HUES6 (cell line): ENCODE results near the gene FAM222B.
"Not testable (repeated sequence)": the region's sequence is repeated elsewhere in the genome, so short reads cannot be mapped to it uniquely, and the experiment has no call there.

Source experiments
- H3K27ac ChIP-seq: 2 replicates; pipeline ENCODE4 v1.7.0; 2013; ENCODE audit warnings: low read depth, mild to moderate bottlenecking, low read length, inconsistent platforms
- H3K27me3 ChIP-seq: 2 replicates; pipeline ENCODE4 v1.6.1; 2013; ENCODE audit warnings: low read length; ENCODE audit not compliant: control insufficient read depth, insufficient read depth
- H3K36me3 ChIP-seq: 2 replicates; pipeline ENCODE4 v1.6.1; 2013; ENCODE audit warnings: low read length; ENCODE audit not compliant: control insufficient read depth, insufficient read depth
- H3K4me1 ChIP-seq: 2 replicates; pipeline ENCODE4 v1.6.1; 2013; ENCODE audit warnings: low read length; ENCODE audit not compliant: control insufficient read depth, insufficient read depth
- H3K4me3 ChIP-seq: 2 replicates; pipeline ENCODE4 v1.5.1; 2013; ENCODE audit warnings: low read depth, low read length
- H3K9ac ChIP-seq: one replicate; pipeline ENCODE4 v1.6.1; 2013; ENCODE audit warnings: mild to moderate bottlenecking, low read length
- H3K9me3 ChIP-seq: 2 replicates; pipeline ENCODE4 v1.6.1; 2013; ENCODE audit warnings: low read depth, low read length; ENCODE audit not compliant: control insufficient read depth, insufficient read depth

FAM222B gene

GRCh38 chr17:28881533-28882056, 39.0 kb upstream of the FAM222B start:
- Histone ChIP-seq H3K36me3 (peaks cover 57% of the 10 kb centered on the region), H3K4me1 (peaks cover 2% of the 10 kb centered on the region; the same call in 1 of the 2 replicates), H3K4me3 (no peak overlapping the region), H3K27ac (no peak overlapping the region), H3K9me3 (no peaks in the 10 kb centered on the region), H3K27me3 (no peaks in the 10 kb centered on the region), H3K9ac (no peak overlapping the region)

- peaks cover 55% of the 10 kb centered on the region for H3K36me3 ChIP-seq
- no peak overlapping the region for H3K4me3 ChIP-seq
- H3K9me3 ChIP-seq, result no peaks in the 10 kb centered on the region
- H3K27ac ChIP-seq, result no peak overlapping the region
- H3K27me3 ChIP-seq, result no peaks in the 10 kb centered on the region
- no peak overlapping the region for H3K9ac ChIP-seq
- H3K4me1 ChIP-seq, result no peaks in the 10 kb centered on the region; the same call in 1 of the 2 replicates
These were observed 38.0 kb upstream of the FAM222B start for GRCh38 chr17:28880572-28880945.

DNA sequence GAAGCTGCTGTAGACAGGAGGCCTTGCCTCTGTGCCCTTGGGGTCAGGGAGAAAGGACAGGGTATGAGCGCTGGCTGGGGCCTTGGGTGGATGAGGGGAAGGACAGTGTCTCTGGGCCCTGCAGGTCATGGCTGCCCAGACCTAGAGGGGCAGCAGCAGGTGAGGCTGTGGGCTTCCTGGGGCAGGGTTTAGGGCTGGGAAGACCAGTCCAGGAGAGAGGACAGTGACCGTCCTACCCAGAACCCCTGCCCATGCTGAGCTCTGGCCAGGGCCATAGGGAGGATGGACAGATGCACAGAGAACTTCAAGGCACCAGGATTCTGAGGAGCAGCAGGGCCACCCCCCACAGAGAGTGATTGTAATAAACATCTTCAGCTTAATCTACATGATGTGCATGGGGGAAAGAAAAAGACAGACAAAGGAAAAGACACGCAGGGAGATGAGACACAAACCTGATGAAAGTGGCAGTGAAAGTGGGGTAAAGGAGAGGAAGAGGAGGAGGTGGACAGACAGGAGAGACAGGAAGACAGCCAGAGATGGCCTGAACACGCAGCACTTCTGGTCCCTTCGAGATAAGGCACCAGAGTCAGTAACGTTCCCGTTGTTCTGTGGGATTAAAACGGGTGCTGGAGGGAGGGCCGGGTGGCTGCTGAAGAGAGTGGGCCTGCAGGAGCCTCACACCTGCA, 37.4 kb upstream of the FAM222B start:
- Histone ChIP-seq H3K36me3 (peaks cover 50% of the 10 kb centered on the region), H3K4me1 (no peaks in the 10 kb centered on the region; the same call in 1 of the 2 replicates)

DNA sequence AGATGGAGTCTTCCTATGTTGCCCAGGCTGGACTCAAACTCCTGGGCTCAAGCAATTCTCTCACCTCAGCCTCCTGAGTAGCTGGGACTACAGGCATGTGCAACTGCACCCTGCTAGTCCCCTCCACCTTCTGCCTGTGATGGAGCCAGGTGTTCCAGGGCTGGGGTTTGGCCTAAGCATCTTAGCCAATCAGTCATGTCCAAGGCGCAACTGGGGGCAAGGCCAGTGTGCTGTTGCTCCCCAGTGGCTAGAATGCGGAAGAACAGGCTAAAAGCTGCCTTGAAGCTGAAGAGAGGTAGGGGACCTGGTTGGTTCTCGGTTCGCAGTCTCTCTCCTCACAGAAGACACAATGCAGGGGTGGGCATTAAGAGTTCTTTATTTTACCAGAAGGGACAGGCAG, 36.4 kb upstream of the FAM222B start:
- Histone ChIP-seq H3K9me3 (no peaks in the 10 kb centered on the region), H3K27me3 (no peaks in the 10 kb centered on the region), H3K36me3 (peaks cover 46% of the 10 kb centered on the region), H3K9ac (no peak overlapping the region), H3K27ac (no peak overlapping the region), H3K4me3 (no peak overlapping the region), H3K4me1 (no peaks in the 10 kb centered on the region; the same call in 1 of the 2 replicates)

More for the DNA sequence above, 37.4 kb upstream of the FAM222B start:
- H3K9ac ChIP-seq, result no peak overlapping the region
- H3K9me3 ChIP-seq, result no peaks in the 10 kb centered on the region
- H3K27me3 ChIP-seq, result no peaks in the 10 kb centered on the region
- H3K4me3 ChIP-seq, result no peak overlapping the region
- no peak overlapping the region for H3K27ac ChIP-seq

GRCh38 chr17:28878158-28878910, 35.7 kb upstream of the FAM222B start:
- no peak overlapping the region for H3K27ac ChIP-seq
- H3K9me3 ChIP-seq, result no peaks in the 10 kb centered on the region
- no peak overlapping the region for H3K9ac ChIP-seq
- H3K4me3 ChIP-seq, result no peak overlapping the region
- H3K27me3 ChIP-seq, result no peaks in the 10 kb centered on the region
- peaks cover 42% of the 10 kb centered on the region for H3K36me3 ChIP-seq
- H3K4me1 ChIP-seq, result no peaks in the 10 kb centered on the region

DNA sequence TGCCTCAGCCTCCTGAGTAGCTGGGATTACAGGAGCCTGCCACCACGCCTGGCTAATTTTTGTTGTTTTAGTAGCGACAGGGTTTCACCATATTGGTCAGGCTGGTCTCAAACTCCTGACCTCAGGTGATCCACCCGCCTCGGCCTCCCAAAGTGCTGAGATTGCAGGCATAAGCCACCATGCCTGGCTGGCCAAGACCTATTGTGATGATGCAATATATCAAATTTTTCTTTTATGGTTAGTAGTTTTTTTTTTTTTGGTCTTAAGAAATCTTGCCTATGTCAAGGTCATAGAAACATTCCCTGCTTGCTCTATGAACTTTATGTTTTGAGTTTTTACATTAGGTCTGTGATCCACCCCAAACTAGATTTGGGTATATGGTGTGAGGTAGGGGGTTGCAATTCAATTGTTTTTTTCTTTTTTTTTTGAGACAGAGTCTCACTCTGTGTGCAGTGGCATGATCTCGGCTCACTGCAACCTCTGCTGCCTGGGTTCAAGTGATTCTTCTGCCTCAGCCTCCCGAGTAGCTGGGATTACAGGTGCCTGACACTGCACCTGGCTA, 34.6 kb upstream of the FAM222B start:
- not testable (repeated sequence) for H3K4me1 ChIP-seq, H3K9ac ChIP-seq, H3K9me3 ChIP-seq, H3K4me3 ChIP-seq, H3K27ac ChIP-seq, H3K27me3 ChIP-seq
- peaks cover 31% of the 10 kb centered on the region for H3K36me3 ChIP-seq

DNA sequence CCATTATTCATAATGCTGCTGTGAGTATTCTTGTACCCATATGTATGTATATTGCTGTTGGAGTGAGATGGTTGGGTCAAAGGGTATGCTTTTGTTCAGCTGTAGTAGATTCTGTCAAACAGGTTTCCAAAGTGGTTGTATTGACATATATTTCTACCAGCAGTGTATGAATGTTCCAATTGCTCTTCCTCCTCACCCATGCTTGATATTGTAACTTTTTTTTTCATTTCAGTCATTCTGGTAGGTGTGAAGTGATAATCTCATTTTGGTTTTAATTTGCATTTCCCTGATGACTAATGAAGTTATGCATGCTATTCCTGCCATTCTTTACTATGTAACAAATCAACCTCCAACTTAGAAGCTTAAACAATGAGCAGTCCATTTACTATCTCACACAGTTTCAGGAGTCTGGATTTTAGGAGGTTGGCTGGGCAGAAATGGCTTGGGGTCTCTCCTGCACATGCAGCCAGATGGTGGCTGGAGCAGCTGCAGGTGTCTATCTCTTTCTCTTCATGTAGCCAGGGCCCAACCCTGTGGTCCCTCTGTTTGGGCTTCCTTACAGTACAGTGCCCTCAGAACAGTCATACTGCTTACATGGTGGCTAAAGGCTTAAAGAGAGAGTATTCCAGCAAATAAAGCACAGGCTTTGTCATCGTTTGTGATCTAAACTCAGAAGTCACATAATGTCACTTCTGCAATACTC, 33.4 kb upstream of the FAM222B start:
- Histone ChIP-seq H3K27ac (no peak overlapping the region), H3K9me3 (no peaks in the 10 kb centered on the region), H3K27me3 (no peaks in the 10 kb centered on the region), H3K36me3 (peaks cover 19% of the 10 kb centered on the region), H3K4me3 (no peak overlapping the region), H3K4me1 (no peaks in the 10 kb centered on the region), H3K9ac (no peak overlapping the region)

GRCh38 chr17:28874750-28875149, 32.2 kb upstream of the FAM222B start:
- H3K27ac ChIP-seq, result no peak overlapping the region
- no peak overlapping the region for H3K4me3 ChIP-seq
- no peaks in the 10 kb centered on the region for H3K27me3 ChIP-seq
- no peak overlapping the region for H3K9ac ChIP-seq
- peaks cover 6% of the 10 kb centered on the region; the same call in 1 of the 2 replicates for H3K36me3 ChIP-seq
- no peaks in the 10 kb centered on the region for H3K9me3 ChIP-seq
- H3K4me1 ChIP-seq, result no peaks in the 10 kb centered on the region

DNA sequence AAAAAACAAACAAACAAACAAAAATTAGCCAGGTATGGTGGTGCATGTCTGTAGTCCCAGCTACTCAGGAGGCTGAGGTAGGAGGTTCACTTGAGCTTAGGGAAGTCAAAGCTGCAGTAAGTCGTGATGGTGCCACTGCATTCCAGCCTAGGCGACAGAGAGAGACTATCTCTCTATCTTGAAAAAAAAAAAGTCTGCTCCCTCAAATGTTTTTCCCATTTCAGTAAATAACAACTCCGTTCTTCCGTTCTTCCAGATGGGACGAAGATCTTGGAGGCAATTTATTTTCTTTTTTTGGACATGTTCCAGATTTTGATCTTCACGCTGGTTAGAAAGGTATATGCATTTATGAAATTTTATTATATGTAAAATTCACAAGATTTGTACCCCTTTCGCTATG, 31.2 kb upstream of the FAM222B start:
- no peaks in the 10 kb centered on the region for H3K9me3 ChIP-seq
- no peak overlapping the region for H3K27ac ChIP-seq
- no peak overlapping the region for H3K9ac ChIP-seq
- H3K36me3 ChIP-seq, result no peaks in the 10 kb centered on the region
- no peaks in the 10 kb centered on the region for H3K4me1 ChIP-seq
- no peaks in the 10 kb centered on the region for H3K27me3 ChIP-seq
- H3K4me3 ChIP-seq, result no peak overlapping the region

- Histone ChIP-seq H3K9ac (no peak overlapping the region), H3K9me3 (no peaks in the 10 kb centered on the region), H3K27ac (no peak overlapping the region), H3K4me3 (no peak overlapping the region), H3K36me3 (no peaks in the 10 kb centered on the region), H3K27me3 (no peaks in the 10 kb centered on the region), H3K4me1 (no peaks in the 10 kb centered on the region)
These were observed 28.5 kb upstream of the FAM222B start for GRCh38 chr17:28871056-28871579.
